GM20000 (cell line): ENCODE measurements around the gene ST3GAL5.
"Not testable (repeated sequence)": the region's sequence is repeated elsewhere in the genome, so short reads cannot be mapped to it uniquely, and the experiment has no call there.

Experiments
- DNase-seq: peaks from one replicate; pipeline ENCODE4 v3.0.0; 2012; ENCODE audit warnings: low spot score
- CTCF ChIP-seq: IDR thresholded peaks from 2 replicates; pipeline ENCODE4 v1.5.1; 2012; ENCODE audit warnings: mild to moderate bottlenecking, control low read depth; ENCODE audit errors: extremely low read depth, missing control alignments

Gene ST3GAL5

GRCh38 chr2:85890522-85891176, 1.9 kb upstream of the ST3GAL5 start:
- DNase-seq, result no peak
- no peak for TF ChIP-seq CTCF

GRCh38 chr2:85889627-85890281, 964 bp upstream of the ST3GAL5 start:
- no peak for TF ChIP-seq CTCF
- no peak for DNase-seq

GRCh38 chr2:85888020-85888683, 638 bp downstream of the ST3GAL5 start:
- DNase-seq, result peak; percentile 41

GRCh38 chr2:85887566-85888019, 1.2 kb downstream of the ST3GAL5 start:
- TF ChIP-seq CTCF, result no peak
- DNase-seq, result peak; percentile 40

More at GRCh38 chr2:85888020-85888683, 638 bp downstream of the ST3GAL5 start:
- TF ChIP-seq CTCF, result no peak

- DNase-seq, result no peak
- TF ChIP-seq CTCF, result no peak
These were observed 2.2 kb downstream of the ST3GAL5 start for GRCh38 chr2:85886590-85886989.

GRCh38 chr2:85886141-85886540, 2.6 kb downstream of the ST3GAL5 start:
- TF ChIP-seq CTCF, result no peak
- DNase-seq, result no peak

- DNase-seq, result not testable (repeated sequence)
These were observed 7.0 kb downstream of the ST3GAL5 start for GRCh38 chr2:85881781-85882180.

GRCh38 chr2:85880716-85881328, 8.0 kb downstream of the ST3GAL5 start:
- not testable (repeated sequence) for DNase-seq
